ENCODE results near the gene SDC4. TPM values are rescaled to one million over a fixed set of nuclear protein-coding genes. Genes with fewer than 3 reads are reported as not detected.

SDC4 gene, protein sequence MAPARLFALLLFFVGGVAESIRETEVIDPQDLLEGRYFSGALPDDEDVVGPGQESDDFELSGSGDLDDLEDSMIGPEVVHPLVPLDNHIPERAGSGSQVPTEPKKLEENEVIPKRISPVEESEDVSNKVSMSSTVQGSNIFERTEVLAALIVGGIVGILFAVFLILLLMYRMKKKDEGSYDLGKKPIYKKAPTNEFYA
- 80.7 TPM for total RNA-seq
- long read RNA-seq, transcript SDC4-201 (5 exons, 2,613 nt) = major isoform, 23 of 38 reads
- long read RNA-seq, partial matches to known transcripts = 2 of 38 reads
- long read RNA-seq, other reads (novel, unspliced or antisense) = 13 of 38 reads

DNA sequence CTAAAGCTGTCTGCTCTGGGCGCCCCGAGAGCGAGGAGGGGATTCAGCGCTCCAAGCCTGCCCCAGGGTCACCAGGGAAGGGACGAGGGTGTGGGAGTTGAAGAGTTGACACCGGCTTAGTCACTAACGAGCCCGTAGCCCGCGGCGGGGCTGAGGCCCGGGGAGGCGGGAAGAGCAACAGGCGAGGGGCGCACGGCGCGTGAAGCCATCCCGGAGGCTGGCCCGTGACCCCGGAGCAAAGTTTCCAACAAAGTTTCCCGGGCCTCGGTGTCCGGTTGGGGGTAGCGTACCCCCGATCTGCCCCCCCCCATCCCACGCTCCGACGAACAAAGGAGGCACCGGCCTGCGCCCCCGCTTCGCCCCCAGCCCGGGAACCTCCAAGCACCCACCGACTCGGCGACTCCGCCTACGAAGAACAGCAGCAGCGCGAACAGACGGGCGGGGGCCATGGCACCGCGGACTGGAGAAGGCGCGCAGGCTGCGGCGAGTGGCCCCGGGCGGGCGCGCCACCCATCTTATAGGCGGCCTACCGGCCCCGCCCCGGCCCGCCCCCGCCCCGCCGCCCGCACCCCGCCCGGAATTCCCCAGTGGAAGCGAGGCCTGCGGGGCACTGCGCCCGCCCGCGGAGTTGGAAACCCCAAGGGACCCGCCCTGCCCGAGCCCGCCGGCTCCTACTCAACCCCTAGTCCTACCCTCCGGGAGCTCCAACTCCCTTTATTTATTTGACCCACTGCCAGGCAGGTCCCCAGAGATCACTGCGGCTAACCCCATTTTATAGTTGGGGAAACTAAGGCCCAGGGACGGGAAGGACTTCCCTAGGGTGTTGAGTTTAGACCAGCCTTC is at the start of gene SDC4:
Gene SDC4, minus strand, starts transcription at position 489 of the 843 bp plus-strand sequence. Its CDS starts 40 bp downstream, at position 449.
- ATAC-seq (ENCODE audit: poor library complexity) (peak; percentile 88), DNase-seq (peak; percentile 79)
- intact Hi-C loops (cut with DNase I) = no loop called here

DNA sequence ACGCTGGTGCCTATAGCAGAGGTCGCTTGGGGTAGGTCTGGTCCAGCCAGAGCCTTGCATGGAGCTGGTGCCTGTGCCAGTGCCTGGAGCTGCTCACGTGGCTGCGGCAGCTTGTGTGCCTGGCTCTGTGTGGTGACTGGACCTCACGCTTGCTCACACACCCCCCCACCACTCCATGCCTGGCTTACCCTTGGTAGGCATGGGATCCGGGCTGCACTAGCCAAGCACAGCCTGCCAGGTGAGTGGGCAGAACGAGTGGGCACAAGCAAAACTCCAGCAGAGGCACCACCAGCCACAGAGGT is 46.8 kb upstream of the SDC4 start:
- ATAC-seq (ENCODE audit: poor library complexity) = no peak
- no peak for DNase-seq
- intact Hi-C loops (cut with DNase I) = no loop called here

DNA sequence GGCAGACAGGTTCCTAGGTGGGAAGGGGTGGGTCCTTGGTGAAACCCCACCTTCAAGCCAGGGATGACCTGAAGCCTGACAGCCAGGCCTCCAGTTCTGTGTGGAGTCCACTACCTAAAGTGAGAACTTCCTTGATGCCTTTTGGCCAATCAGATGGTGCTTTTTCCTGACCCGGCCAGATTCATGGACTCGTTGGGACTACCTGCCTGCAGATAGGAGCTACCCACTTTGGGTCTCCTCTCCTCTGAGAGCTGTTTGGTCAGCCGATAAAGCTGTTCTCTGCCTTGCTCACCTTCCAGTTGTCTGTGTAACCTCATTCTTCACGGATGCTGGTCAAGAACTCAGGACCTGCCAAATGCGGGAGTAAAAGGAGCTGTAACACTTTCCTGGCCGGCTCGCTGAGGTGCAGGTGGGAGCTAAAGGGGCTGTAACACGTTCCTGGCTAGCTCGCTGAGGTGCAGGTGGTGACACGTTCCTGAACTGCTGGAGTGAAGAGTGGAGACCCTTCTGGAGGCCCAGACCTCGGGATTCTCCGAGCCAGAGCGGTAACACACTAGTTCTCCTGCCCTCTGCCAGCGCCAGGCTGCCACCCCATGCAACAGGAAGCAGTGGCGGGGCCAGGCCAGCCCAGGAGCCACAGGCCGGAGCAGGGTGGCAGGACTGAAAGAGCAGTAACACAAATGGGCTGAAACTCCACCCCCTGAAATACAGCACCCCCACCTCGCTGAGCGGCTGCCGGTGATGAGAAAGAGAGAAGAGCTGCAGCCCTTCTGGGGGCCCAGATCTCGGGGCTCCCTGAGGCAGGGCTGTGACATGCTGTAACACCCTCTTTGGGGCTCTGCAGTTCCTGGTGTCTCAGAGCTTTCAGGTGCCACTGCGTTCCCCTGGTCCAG is 46.2 kb upstream of the SDC4 start:
- ATAC-seq (ENCODE audit: poor library complexity) (no peak), DNase-seq (no peak)
- intact Hi-C loops (cut with DNase I) = no loop called here

DNA sequence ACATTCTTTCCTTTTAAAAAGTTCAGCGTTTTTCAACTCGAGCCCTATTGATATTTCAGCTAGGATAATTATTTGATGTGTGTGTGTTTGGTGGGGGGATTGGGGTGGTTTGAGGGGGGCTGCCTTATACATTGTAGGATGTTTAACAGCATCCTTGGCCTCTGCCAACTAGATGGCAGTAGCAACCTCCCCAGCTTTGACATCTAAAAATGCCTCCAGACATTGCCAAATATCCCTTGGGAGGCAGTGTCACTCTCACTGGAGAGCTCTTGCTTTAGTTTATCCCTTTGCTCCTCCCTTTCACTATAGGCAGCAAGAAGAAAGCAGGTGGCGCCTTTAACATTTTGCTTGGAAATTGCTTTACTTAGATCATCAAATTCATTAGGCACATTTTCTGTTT is 44.5 kb upstream of the SDC4 start:
- ATAC-seq (ENCODE audit: poor library complexity) (no peak), DNase-seq (no peak)
- intact Hi-C loops (cut with DNase I) = no loop called here

DNA sequence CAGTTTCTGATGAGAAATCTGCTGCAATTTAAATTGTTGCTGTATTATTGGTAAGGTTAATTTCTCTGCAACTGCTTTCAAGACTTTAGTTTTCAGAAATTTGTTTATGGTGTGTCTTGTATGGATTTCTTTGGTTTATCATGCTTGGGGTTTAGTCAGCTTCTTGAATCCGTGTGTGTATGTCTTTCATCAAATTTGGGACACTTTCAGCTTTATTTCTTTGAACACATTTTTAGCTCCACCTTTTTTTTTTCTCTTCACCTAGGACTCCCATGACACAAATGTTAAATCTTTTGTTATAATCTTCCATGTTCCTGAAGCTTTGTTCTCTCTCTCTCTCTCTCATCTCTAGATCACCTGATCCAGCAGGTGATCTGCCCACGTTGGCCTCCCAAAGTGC is 43.3 kb upstream of the SDC4 start:
- no peak for DNase-seq
- ATAC-seq (ENCODE audit: poor library complexity) = no peak
- intact Hi-C loops (cut with DNase I) = no loop called here

DNA sequence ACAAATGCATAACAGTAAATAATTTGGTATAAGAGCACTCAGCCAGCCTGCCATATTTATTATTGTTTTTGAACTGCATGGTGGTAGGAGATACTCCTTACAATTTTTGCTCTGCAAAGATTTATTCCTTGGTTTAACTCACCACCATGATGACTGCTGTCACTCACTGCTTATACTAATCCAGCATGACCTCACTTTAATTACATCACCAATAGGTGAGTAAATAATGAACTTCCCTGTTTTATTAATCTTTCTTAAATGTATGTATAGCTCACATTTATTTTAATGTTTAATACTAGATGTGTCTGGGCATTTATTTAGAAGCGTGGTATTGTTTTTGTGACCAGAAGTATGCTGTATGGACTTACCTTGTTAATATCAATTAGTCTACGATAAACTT is 42.7 kb upstream of the SDC4 start:
- ATAC-seq (ENCODE audit: poor library complexity) (no peak), DNase-seq (no peak)
- intact Hi-C loops (cut with DNase I) = no loop called here

DNA sequence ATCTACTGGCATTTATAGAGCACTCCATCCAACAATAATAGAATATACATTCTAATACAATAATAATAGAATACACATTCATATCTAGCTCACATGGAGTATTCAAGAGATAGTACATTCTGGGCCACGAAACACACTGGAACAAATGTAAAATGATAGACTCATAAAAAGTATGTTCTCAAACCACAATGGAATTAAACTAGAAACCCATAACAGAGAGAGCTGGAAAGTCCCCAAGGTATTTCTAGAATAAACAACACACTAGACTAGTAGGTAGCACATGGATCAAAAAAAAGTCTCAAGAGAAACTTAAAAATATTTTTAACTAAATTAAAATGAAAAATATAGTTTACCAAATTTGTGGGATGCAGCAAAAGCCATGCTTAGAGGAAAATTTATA is 39.0 kb upstream of the SDC4 start:
- intact Hi-C loops (cut with DNase I) = no loop called here
- ATAC-seq (ENCODE audit: poor library complexity) = no peak
- DNase-seq = no peak

DNA sequence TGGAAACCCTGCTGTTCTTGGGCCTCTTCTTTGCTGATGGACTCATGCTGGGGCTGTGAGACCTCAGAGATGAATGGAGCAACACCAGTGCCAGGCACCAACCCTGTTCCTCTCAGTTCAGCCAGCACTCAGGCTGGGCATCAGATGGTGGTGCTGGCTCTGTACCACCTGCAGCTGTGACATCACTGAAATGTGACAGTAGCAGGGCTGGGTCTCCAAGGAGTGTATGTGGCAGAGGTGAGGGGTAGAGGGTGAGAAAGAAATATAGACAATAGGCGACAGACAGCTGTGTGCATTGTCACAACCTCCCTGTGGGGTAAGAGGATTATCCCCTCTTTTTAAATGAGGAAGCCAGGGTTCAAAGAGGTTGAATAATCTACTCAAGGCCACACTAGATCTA is 30.0 kb upstream of the SDC4 start, which contains the start of gene TP53TG5:
Gene TP53TG5, minus strand, starts transcription at position 135 of the 400 bp plus-strand sequence. Its CDS starts 89 bp downstream, at position 46.
- DNase-seq (no peak), ATAC-seq (ENCODE audit: poor library complexity) (no peak)
- intact Hi-C loops (cut with DNase I) = no loop called here

DNA sequence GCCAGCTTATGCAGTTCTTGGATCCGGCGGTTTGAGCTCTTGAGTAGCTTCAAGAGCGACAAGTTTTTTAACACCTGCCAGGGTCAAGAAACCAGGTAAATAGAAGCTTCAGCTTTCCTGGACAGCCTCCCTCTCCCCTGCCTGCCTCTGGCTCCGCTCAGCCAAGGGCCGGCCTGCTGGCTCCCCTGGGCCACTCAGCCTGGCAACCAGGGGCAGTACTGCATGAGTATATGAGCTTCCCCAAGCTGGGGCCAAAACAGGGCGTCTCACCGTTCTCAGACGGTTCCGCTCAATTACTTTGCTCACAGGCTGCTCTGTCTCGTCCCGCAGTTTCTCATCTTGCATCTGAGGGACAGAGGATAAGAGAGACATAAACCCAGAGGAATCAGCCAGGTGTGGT is 29.0 kb upstream of the SDC4 start:
- no peak for ATAC-seq (ENCODE audit: poor library complexity)
- intact Hi-C loops (cut with DNase I) = no loop called here
- no peak for DNase-seq

DNA sequence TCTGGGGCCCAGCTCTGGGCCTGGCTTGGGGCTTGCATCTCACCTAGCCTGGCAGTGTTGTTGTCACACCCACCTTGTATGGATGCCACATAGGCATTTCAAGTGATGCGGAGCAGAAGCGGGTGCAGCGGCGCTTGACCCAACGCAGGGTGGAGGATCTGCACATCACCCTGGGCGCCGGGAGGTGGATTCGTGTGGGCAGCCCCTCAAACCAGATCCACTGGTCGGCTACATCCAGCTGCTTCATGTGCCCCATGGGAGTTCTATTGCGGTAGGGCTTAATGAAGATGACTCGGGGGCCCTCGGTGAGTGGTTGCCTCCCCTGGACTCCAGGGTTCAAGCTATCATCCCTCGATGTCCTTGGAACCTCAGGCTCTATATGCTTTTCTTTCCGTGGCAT is 26.7 kb upstream of the SDC4 start:
- no peak for ATAC-seq (ENCODE audit: poor library complexity)
- intact Hi-C loops (cut with DNase I) = loop anchor here (2.0 to 5.0 kb wide), 2 partner anchors 48 to 62 kb away; no protein-coding TSS in a partner anchor
- DNase-seq = no peak

DNA sequence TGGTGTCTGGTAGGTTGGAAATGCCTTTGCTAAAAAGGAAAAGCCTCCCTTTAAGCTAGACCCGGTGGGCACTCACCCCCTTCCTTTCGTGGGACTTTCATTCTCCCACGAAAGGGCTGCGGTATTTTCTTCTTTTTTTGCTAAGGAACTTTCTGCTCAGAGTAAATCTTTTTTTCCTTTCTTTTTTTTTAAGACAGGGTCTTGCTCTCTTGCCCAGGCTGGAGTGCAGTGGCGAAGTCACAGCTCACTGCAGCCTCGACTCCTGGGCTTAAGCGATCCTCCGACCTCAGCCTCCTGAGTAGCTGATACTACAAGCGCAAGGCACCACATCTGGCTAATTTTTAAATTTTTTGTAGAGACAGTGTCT is 25.9 kb upstream of the SDC4 start:
- DNase-seq = no peak
- intact Hi-C loops (cut with DNase I) = loop anchor here (2.0 to 5.0 kb wide), 2 partner anchors 47 to 63 kb away; no protein-coding TSS in a partner anchor
- no peak for ATAC-seq (ENCODE audit: poor library complexity)

DNA sequence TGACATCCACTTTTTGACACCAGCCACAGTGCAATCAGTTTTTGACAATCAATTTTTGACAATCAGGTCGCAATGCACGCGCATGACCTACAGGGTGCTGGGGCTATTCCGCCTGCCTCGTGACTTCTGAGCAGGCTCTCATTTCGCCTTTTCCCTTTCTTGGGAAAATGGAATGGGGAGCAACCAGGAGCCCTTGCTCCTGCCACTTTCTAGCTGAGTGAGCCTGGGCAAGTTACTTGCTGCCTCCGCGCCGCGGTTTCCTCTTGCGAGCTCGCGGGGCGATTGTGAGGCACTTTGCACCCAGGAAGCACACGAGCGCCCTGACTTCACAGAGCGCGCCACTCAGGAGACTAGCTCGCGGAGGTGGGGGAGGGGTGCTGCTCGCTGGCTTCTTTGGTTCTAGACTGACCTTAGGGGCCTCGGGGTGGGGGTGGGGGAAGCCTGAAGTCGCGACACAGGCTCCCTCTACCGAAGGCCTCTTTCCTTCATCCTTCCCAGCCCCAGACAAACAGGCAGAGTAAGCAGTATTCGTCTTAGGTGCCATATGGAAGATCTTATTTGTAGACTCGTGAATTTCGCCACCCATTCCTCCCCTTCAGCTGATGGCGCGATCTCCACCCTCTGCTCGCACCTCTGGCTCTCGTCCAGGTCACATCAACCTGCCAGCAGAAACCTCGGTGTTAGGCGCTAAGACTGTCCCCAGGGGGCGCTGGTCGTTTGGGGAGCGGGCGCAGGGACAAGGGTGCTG is 25.3 kb upstream of the SDC4 start:
- ATAC-seq (ENCODE audit: poor library complexity) (peak; percentile 93), DNase-seq (peak; percentile 92)
- intact Hi-C loops (cut with DNase I) = loop anchor here (2.0 to 5.0 kb wide), 2 partner anchors 46 to 63 kb away; no protein-coding TSS in a partner anchor

DNA sequence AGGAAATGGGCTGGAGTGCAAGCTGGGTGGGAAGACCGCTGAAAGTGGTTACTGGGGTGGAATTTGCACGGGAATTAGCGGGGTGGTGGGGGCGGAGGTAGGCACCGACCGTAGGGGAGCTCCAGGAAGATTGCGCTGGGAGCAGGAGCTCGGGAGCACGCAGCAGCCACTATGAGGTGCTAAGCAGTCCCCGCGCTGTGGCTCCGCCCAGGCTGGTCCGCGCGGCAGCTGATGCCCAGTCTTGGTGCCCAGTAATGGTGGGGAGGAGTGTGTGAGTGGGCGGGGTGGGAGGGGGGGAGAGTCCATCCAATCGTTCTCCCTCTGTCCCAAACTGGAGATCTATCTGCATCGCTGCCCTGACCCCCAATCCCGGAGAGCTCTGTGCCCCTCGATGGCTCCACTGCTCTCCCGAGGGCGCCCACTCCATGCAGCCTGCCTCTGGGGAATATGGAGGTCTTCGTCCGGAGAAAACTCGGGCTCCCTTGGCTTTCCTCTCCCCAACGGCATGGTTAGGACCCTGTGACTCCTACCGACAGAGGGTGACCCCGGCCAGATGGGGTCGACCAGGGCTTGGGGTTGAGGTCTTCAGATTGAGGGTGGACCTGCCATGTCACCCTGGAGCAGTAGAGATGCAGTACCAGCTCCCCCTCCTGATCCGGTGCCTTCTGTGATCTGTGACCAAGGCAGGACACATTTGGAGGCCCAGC is 24.6 kb upstream of the SDC4 start:
- ATAC-seq (ENCODE audit: poor library complexity) (peak; percentile 70), DNase-seq (peak; percentile 63)
- intact Hi-C loops (cut with DNase I) = loop anchor here (5.0 kb wide), 1 partner anchor 45 kb away; no protein-coding TSS in a partner anchor

DNA sequence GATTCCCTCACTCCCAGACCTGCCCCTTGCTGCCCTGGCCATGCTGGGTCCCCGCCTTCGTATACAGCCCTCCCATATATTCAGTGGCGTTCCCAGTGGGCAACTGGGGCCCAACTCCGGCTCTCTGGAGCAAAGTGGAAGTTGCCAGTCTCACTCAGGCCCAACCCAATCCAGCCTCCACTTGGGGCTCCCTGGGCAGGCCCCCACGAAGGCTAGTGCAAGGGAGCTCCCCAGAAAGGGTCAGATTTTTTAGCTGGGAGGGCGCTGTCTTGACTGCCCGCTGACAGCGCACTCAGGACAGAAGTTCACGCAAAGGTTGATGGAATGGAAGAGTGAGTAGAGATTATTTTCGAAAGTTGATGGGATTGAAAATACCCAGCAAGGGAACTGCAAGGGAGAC is 24.0 kb upstream of the SDC4 start:
- DNase-seq (no peak), ATAC-seq (ENCODE audit: poor library complexity) (no peak)
- intact Hi-C loops (cut with DNase I) = loop anchor here (5.0 kb wide), 1 partner anchor 45 kb away; no protein-coding TSS in a partner anchor

DNA sequence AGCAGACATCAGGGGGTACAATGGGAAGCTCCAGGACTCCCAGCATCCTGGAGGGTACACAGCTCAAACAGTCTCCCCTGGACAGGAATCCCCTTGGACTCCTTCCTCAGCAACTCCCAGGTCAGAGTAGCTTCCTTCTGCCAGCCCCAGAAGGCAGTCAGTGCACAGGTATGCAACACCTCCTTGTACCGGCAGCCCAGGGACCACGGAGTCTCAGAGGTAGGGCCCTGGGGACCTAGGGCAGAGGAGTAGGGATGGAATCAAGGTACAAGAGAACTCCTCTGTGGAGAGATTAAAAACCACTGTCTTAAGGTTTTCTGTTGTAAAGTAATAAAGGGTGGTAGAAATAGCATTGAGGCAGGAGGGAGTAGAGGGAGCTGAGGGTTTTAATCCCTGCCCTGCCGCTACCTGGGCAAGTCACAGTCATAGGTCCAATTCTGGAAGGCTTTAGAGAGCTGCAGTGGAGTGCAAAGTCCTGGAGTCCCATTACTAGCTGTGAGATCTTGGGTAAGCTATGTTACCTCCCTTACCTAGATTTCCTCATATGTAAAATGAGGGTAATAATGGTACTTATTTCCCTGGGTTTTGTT is 22.4 kb upstream of the SDC4 start:
- no peak for ATAC-seq (ENCODE audit: poor library complexity)

DNA sequence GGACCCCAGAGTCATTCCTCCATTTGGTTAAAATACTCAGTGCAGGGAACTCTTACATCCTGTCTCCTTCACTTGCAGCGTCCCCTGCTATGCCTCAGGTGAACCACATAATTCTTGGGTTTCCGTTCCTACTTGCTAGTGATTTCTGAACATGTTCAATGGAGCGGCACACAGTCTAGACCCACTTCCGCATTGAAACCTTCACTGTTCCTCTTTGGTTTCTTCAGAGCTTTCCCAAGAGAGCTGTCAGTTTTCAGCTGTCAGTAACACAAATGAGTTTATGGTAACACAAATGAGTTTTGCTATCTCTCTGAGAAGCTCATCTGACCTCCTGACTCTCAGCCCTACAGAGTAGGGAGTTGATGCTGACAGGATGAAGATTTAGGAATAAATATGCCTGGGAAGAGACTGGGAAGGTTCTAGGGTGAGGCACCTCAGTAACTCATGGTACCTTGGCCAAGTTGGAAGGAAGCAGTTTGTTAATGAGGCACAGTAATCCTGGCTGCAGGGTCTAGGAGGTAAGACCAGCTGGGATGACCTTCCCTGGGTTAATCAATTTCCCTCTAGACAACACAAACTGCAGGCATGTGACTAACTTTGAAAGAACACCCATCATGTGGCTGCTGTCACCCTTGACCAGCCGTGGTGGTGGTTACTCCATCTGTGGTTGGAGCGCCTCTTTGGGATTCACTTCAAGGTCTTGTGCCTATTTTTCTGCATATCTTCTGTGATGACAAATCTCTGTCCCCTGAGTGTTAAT is 20.2 kb upstream of the SDC4 start:
- ATAC-seq (ENCODE audit: poor library complexity) (no peak), DNase-seq (no peak)
- intact Hi-C loops (cut with DNase I) = no loop called here

More for the DNA sequence above, 22.4 kb upstream of the SDC4 start:
- DNase-seq = no peak
- intact Hi-C loops (cut with DNase I) = loop anchor here (5.0 kb wide), 1 partner anchor 43 kb away; no protein-coding TSS in a partner anchor

DNA sequence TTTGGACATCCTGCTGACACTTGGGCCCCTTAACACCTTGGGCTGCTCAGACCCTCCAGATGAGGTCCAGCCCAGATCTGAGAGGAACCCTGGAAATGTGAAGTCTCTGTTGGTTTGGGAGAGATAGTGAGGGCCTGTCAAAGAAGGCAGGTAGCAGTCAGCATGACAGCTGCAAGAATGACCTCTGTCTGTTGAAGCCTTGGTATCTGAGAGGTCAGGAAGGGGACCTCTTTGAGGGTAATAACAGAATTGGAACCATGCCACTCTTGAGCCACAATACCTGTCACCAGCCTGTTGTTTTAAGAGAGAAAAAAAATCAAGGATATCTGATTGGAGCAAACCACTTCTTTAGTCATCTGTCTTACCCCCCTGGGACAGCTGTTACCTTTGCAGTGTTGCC is 18.9 kb upstream of the SDC4 start:
- ATAC-seq (ENCODE audit: poor library complexity) = no peak
- DNase-seq = no peak
- intact Hi-C loops (cut with DNase I) = no loop called here
